ENCODE data around the gene ST8SIA5. TPM values are rescaled to one million over a fixed set of nuclear protein-coding genes. Genes with fewer than 3 reads are reported as not detected.

Gene ST8SIA5
- total and polyA plus RNA-seq, 2 of the 4 experiments (the other 2 are of a cell fraction) = 0.03 TPM; not detected in 1

DNA sequence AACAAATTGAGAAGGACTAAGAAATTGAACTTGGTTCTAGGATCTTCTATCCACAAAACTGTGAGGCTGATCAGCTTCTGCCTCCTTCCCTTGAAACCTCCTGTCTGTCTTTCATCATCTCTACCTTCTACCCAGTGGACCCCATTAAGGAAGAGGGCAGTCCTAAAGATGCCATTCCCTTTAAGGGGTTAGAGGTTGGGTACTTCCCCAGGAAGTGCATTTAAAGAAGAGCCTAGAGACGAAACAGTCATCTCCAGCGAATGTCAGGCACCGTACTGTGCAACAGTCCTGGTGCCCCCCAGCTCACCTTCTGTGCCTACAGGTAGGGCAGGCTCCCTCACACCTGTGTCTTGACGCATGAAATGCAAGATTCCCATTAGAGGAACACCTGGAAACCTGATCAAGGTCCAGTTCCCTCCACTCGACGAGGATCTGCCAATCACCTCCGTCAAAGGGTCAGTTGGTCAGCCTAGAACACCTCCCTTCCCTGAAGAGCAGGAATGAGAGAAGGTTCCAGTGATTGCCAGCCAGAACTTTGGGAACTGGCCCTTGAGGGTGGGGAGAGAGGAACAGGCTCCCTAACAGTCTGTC lies 120.7 kb downstream of the ST8SIA5 start:
- no peak for TF ChIP-seq SMC3 (IDR thresholded peaks at IDR 0.05; ENCODE audit: low read depth, low read length)
- TF ChIP-seq CHD1 (IDR thresholded peaks at IDR 0.05; ENCODE audit: low read depth, low read length) = no peak
- no peak for TF ChIP-seq FOS (IDR thresholded peaks at IDR 0.05; ENCODE audit: low read depth, low read length)
- no peak overlapping the region for H3K27ac ChIP-seq (ENCODE audit: insufficient read depth, low read length)
- no peak overlapping the region for H2BK5ac ChIP-seq (ENCODE audit: low read depth, low read length, poor library complexity, severe bottlenecking)
- in situ Hi-C loops (cut with MboI; ENCODE audit: low sequenced_read_pairs) (no loop called here), intact Hi-C loops (cut with micrococcal nuclease) (no loop called here), dilution Hi-C loops (cut with HindIII; ENCODE audit: low sequenced_read_pairs, unreplicated experiment) (no loop called here)
- CTCF ChIA-PET = no interaction called here
- H3K4me2 ChIP-seq (ENCODE audit: low read depth, low read length) = no peak overlapping the region
- no peak overlapping the region for H2BK20ac ChIP-seq (ENCODE audit: low read depth, low read length)
- ATAC-seq (ENCODE audit: low read depth) = no peak
- H3K4ac ChIP-seq (ENCODE audit: low read depth, low read length) = no peak overlapping the region
- H3K9ac ChIP-seq (ENCODE audit: low read depth, low read length) = no peak overlapping the region
- no peak overlapping the region for H2AK5ac ChIP-seq (ENCODE audit: low read depth, low read length)
- no peak overlapping the region for H4K91ac ChIP-seq (ENCODE audit: insufficient read depth, low read depth, low read length)
- H3K14ac ChIP-seq (replicated peaks; ENCODE audit: low read depth, low read length) = no peak overlapping the region
- H3K79me1 ChIP-seq (ENCODE audit: low read depth in 1 of 2, low read length in 2 of 2) = no peaks in the 10 kb centered on the region
- H2BK120ac ChIP-seq (ENCODE audit: low read depth, low read length) = no peak overlapping the region
- H3K27me3 ChIP-seq (ENCODE audit: control insufficient read depth, insufficient read depth, low read length) = no peaks in the 10 kb centered on the region
- no peak overlapping the region for H3K18ac ChIP-seq (ENCODE audit: low read depth, low read length)
- H4K5ac ChIP-seq (ENCODE audit: low read depth, low read length) = no peak overlapping the region
- no peak overlapping the region for H3K56ac ChIP-seq (ENCODE audit: extremely low read depth, insufficient read depth, low read length)
- H3K23ac ChIP-seq (ENCODE audit: low read depth, low read length) = no peak overlapping the region
- no peak overlapping the region for H3K4me3 ChIP-seq (ENCODE audit: insufficient read depth, low read depth, low read length)
- no peaks in the 10 kb centered on the region for H3K9me1 ChIP-seq (ENCODE audit: insufficient read depth, low read length)
- H3K9me3 ChIP-seq (ENCODE audit: control insufficient read depth, insufficient read depth, low read length) = no peaks in the 10 kb centered on the region
- peak overlapping the region; percentile 28 for H2AK9ac ChIP-seq (replicated peaks; ENCODE audit: low read depth, low read length, poor library complexity)
- no TSS peak for BruUV-seq (replicated peaks)
- DNase-seq = no peak
- H3K36me3 ChIP-seq (ENCODE audit: control insufficient read depth, insufficient read depth, low read length) = no peaks in the 10 kb centered on the region
- no peak overlapping the region for H4K8ac ChIP-seq (ENCODE audit: low read depth in 2 of 2, low read length in 2 of 2)
- H4K20me1 ChIP-seq (ENCODE audit: insufficient read depth, low read length) = no peaks in the 10 kb centered on the region
- no peak overlapping the region for H2AFZ ChIP-seq (replicated peaks; ENCODE audit: low read length, poor library complexity)
- H3K4me1 ChIP-seq (ENCODE audit: control insufficient read depth, insufficient read depth, low read length) = no peaks in the 10 kb centered on the region
- no peak overlapping the region for H2BK15ac ChIP-seq (ENCODE audit: low read depth, low read length)
- POLR2A ChIA-PET (ENCODE audit: unreplicated experiment) = no interaction called here
- no CpG with 5 or more reads among the region's 7 CpGs for WGBS, 2 experiments (ENCODE audit: extremely low coverage in 2 of 2, insufficient read length in 1 of 2)
